GM12892 (cell line): Measurements from ENCODE around the gene SLC38A3.
A peak's percentile ranks its signal among the peaks of the same experiment; 100 is the strongest.

ENCODE experiments used
- DNase-seq: peaks from one replicate; pipeline ENCODE4 v3.0.0; 2011; ENCODE audit not compliant: insufficient read length
- FAIRE-seq: peaks from 2 replicates; lab custom pipeline; 2011; peaks lifted over from hg19 to GRCh38; lab: Jason Lieb, UNC
- POLR2A ChIP-seq: IDR thresholded peaks from 2 replicates; pipeline ENCODE4 v1.6.1; 2011; ENCODE audit warnings: low read depth, low read length, control low read depth
- POLR2AphosphoS5 ChIP-seq: IDR thresholded peaks from 2 replicates; pipeline ENCODE4 v1.6.1; 2011; ENCODE audit warnings: low read depth, low read length, control low read depth
- TAF1 ChIP-seq: IDR thresholded peaks from 2 replicates; pipeline ENCODE4 v1.6.1; 2011; ENCODE audit warnings: low read depth, mild to moderate bottlenecking, control low read depth, low read length, borderline replicate concordance

The SLC38A3 gene

DNA sequence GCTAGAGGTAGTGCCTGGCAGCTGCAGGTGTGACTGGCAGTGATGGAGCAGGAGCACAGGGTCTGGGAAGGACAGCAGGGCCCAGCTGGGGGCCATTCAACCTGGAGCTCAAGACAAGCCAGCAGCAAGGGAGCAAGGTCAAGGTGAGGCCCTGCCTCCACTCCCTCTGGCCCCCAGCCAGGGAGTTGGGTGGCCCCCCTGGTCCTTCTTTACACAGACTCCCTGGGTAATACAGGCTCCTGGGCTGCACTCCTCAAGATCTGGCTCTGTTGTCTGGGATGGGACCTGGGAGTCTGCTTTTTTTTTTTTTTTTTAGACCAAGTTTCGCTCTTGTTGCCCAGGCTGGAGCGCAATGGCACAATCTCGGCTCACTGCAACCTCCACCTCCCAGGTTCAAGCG is 45.4 kb downstream of the SLC38A3 start:
- DNase-seq (no peak), FAIRE-seq (no peak)
- TF ChIP-seq POLR2AphosphoS5: no peak
- no peak for TF ChIP-seq POLR2A
- TF ChIP-seq TAF1: no peak

- FAIRE-seq: no peak
- DNase-seq: no peak
- TF ChIP-seq POLR2A (no peak), TAF1 (no peak)
Observed at GRCh38 chr3:50251220-50251619, 46.1 kb downstream of the SLC38A3 start.

DNA sequence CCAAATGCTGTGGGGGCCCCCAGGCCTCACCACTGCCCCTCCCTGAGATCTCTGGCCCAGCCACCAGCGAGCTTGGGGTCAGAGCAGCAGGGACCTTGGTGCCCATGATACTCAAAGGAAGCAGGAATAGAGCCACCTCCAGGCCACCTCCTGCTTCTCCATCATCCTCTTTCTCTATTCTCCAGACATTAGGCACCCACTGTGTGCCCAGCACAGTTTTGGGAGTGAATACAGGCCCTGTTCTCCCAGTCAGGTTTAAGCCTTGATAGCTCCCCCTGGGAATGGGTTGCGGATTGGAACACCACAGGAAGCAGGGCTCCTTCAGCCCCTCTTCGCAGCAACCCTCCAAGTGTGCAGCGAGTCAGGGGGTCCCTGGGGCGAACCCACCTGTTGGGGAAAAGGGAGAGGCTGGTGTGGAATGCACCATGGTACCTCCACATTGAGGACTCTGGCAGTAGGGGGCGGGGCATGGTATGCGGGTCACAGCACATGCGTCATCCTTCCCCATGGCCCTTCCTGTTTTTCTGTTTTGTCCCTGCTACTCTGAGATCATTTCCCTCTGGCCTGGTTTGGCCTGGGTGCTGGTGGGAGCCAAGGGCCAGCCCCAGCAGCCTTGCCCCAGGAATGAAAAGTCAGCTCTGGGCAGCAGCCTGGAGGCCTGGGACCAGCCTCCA is 49.6 kb downstream of the SLC38A3 start:
- TF ChIP-seq POLR2A (no peak), TAF1 (no peak), POLR2AphosphoS5 (no peak; the same call in 1 of the 2 replicates)
- no peak for DNase-seq
- no peak for FAIRE-seq

- TF ChIP-seq POLR2AphosphoS5: no peak
- TF ChIP-seq TAF1: no peak
- no peak for TF ChIP-seq POLR2A
- FAIRE-seq (no peak), DNase-seq (no peak)
Observed at GRCh38 chr3:50255251-50255615, 50.2 kb downstream of the SLC38A3 start.

DNA sequence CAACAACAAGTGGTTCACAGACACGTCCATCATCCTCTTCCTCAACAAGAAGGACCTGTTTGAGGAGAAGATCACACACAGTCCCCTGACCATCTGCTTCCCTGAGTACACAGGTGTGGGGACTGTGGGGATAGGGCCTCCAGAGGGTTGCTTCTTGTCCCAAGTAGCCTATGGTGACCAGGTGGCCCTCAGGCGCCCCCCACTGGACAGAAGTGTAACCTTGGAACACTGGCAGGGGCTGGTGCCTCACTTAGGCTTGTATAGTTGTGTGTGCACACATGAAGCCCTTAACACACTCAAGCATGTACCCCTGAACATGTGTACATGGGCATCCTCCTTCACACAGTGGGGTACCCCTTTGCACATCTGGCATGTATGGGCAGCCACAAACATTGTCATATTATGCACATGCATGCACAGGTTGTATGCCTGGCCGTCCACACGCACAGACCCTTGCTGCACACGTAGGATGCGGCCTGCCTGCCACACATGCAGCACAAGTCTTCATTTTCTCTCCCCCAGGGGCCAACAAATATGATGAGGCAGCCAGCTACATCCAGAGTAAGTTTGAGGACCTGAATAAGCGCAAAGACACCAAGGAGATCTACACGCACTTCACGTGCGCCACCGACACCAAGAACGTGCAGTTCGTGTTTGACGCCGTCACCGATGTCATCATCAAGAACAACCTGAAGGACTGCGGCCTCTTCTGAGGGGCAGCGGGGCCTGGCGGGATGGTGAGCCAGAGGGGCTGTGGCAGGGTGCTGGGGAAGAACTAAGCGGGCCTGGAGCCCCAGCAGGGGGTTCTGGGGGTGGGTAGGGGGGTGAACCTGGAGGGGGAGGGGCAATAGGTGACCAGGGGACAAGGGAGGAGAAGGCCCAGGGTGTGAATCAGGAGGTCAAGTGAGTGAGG is 52.2 kb downstream of the SLC38A3 start:
- FAIRE-seq (no peak), DNase-seq (no peak)
- TF ChIP-seq POLR2AphosphoS5 (no peak), POLR2A (no peak), TAF1 (no peak)

- TF ChIP-seq POLR2A (no peak), POLR2AphosphoS5 (no peak), TAF1 (no peak)
- no peak for FAIRE-seq
- no peak for DNase-seq
Observed at GRCh38 chr3:50258029-50258680, 53.1 kb downstream of the SLC38A3 start.

DNA sequence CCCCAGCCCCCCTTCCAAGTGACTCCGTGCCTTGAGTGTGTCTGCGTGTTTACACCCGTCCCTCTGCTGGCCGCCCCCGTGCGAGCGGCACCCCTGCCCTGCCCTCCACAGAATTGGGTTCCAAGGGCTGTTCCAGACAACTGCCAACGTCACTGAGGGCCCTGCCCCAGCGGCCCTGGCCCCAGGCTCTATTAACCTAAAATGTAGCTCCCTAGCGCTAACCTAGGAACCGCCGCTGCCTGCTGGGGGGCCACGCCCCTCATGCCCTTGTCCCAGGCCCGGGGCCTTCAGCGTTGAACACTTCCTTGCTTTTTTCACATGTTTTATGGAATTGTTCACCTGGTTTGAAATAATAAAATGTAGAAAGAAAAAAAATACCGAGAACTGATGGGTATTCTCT is 53.9 kb downstream of the SLC38A3 start:
- DNase-seq (no peak), FAIRE-seq (no peak)
- TF ChIP-seq POLR2A (no peak), TAF1 (no peak), POLR2AphosphoS5 (no peak)

- no peak for TF ChIP-seq TAF1
- TF ChIP-seq POLR2A: no peak
- TF ChIP-seq POLR2AphosphoS5: no peak
- no peak for FAIRE-seq
- DNase-seq: no peak
Observed at GRCh38 chr3:50259432-50260026, 54.5 kb downstream of the SLC38A3 start.

- FAIRE-seq: peak; percentile 97
- DNase-seq: peak; percentile 100
- TF ChIP-seq POLR2A: peak; percentile 71; the same call in 1 of the 2 replicates
- no peak; the same call in none of the 2 replicates for TF ChIP-seq POLR2AphosphoS5
- TF ChIP-seq TAF1: no peak
Observed at GRCh38 chr3:50260027-50260941, 55.2 kb downstream of the SLC38A3 start.

DNA sequence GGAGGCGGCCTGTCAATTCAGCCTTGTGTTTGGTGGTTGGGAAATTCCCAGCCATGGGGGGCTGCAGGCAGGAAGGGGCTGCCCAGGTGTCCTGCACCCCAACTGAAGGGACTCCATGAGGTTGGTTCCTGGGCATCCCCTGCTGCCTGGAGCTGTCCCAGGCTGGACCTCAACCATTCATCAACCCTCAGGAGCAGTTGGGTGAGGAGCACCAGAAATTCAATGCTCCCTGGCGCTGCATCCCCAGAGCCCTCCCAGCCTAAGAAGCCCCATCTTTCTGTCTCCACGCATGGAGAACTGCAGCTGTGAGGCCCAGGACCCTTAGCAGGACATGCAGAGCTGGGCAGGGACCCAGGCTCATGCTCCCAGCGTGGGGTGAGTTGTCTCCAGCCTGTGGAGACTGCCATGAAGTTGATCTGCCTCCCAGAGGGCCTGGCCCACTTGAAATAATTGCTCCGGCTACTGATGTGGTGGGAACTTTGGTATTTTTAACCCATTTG is 55.9 kb downstream of the SLC38A3 start:
- no peak for DNase-seq
- no peak for FAIRE-seq
- TF ChIP-seq POLR2A (no peak), POLR2AphosphoS5 (no peak), TAF1 (no peak)
